ENCODE measurements around the gene CALN1. TPM values are rescaled to one million over a fixed set of nuclear protein-coding genes. Genes with fewer than 3 reads are reported as not detected.
A peak's percentile ranks its signal among the peaks of the same experiment; 100 is the strongest.

The CALN1 gene
- total RNA-seq, 4 donors from 2014 or later = under 0.01 to 0.06 TPM; not detected in 2

- Histone ChIP-seq H3K4me3 (no peak overlapping the region), H3K4me1 (no peaks in the 10 kb centered on the region), H3K36me3 (no peaks in the 10 kb centered on the region), H3K9me3 (peaks cover 0 to 17% (median 3%) of the 10 kb centered on the region in 4 donors), H3K27me3 (no peaks in the 10 kb centered on the region), H3K27ac (replicated peaks in 1 of 4) (no peak overlapping the region)
- intact Hi-C loops (cut with DNase I) = no loop called here
- WGBS = 74% methylated on average over 5 of the region's 5 CpGs
- TF ChIP-seq CTCF (IDR thresholded peaks at IDR 0.05) = no peak
- TF ChIP-seq POLR2AphosphoS5 (IDR thresholded peaks at IDR 0.05) = no peak
- TF ChIP-seq EP300 (IDR thresholded peaks at IDR 0.05) = no peak
- TF ChIP-seq POLR2A (IDR thresholded peaks at IDR 0.05; ENCODE audit: low read depth) = no peak
- peak; percentile 17 for DNase-seq (ENCODE audit: extremely low spot score)
These were observed 374.0 kb downstream of the CALN1 start for GRCh38 chr7:72038022-72038732.

- intact Hi-C loops (cut with DNase I) = no loop called here
These were observed 374.6 kb downstream of the CALN1 start for GRCh38 chr7:72037516-72037915.

GRCh38 chr7:72035266-72035665, 376.9 kb downstream of the CALN1 start:
- Histone ChIP-seq H3K9me3 (peaks cover 0 to 13% (median 3%) of the 10 kb centered on the region in 4 donors), H3K27ac (replicated peaks in 1 of 4) (no peak overlapping the region), H3K4me3 (no peak overlapping the region), H3K36me3 (no peaks in the 10 kb centered on the region), H3K4me1 (peaks cover 0 to 3% (median 0%) of the 10 kb centered on the region in 4 donors), H3K27me3 (no peaks in the 10 kb centered on the region)
- WGBS = 81% methylated on average over 1 of the region's 1 CpG
- DNase-seq (ENCODE audit: extremely low spot score) = no peak
- TF ChIP-seq POLR2AphosphoS5 (IDR thresholded peaks at IDR 0.05) (no peak), POLR2A (IDR thresholded peaks at IDR 0.05; ENCODE audit: low read depth) (no peak), CTCF (IDR thresholded peaks at IDR 0.05) (no peak), EP300 (IDR thresholded peaks at IDR 0.05) (no peak)
- intact Hi-C loops (cut with DNase I) = no loop called here

More at GRCh38 chr7:72037516-72037915, 374.6 kb downstream of the CALN1 start:
- DNase-seq (ENCODE audit: extremely low spot score) = no peak
- Histone ChIP-seq H3K27ac (replicated peaks in 1 of 4) (no peak overlapping the region), H3K27me3 (no peaks in the 10 kb centered on the region), H3K36me3 (no peaks in the 10 kb centered on the region), H3K9me3 (peaks cover 0 to 17% (median 3%) of the 10 kb centered on the region in 4 donors), H3K4me1 (peaks cover 0 to under 1% (median 0%) of the 10 kb centered on the region in 4 donors), H3K4me3 (no peak overlapping the region)
- 61% methylated on average over 2 of the region's 2 CpGs for WGBS
- no peak for TF ChIP-seq EP300 (IDR thresholded peaks at IDR 0.05)
- no peak for TF ChIP-seq POLR2AphosphoS5 (IDR thresholded peaks at IDR 0.05)
- TF ChIP-seq CTCF (IDR thresholded peaks at IDR 0.05) = no peak
- TF ChIP-seq POLR2A (IDR thresholded peaks at IDR 0.05; ENCODE audit: low read depth) = no peak

- WGBS = 32% methylated on average over 1 of the region's 1 CpG
- Histone ChIP-seq H3K27ac (replicated peaks in 1 of 4) (no peak overlapping the region), H3K4me1 (peaks cover 0 to 3% (median 0%) of the 10 kb centered on the region in 4 donors), H3K4me3 (no peak overlapping the region), H3K9me3 (peaks cover 0 to 13% (median 3%) of the 10 kb centered on the region in 4 donors), H3K27me3 (no peaks in the 10 kb centered on the region), H3K36me3 (no peaks in the 10 kb centered on the region)
- no peak for DNase-seq (ENCODE audit: extremely low spot score)
- TF ChIP-seq POLR2AphosphoS5 (IDR thresholded peaks at IDR 0.05) (no peak), CTCF (IDR thresholded peaks at IDR 0.05) (no peak), EP300 (IDR thresholded peaks at IDR 0.05) (no peak), POLR2A (IDR thresholded peaks at IDR 0.05; ENCODE audit: low read depth) (no peak)
- intact Hi-C loops (cut with DNase I) = no loop called here
These were observed 379.2 kb downstream of the CALN1 start for GRCh38 chr7:72032934-72033333.
